SK-N-MC (cell line): Measurements from ENCODE around the gene CIAO3.
A peak's percentile ranks its signal among the peaks of the same experiment; 100 is the strongest.

Experiments
- EZH2 ChIP-seq: fragments of 200-600 bp; sonication (generic); IDR thresholded peaks from one replicate; pipeline ENCODE4 v1.6.1; 2017; ENCODE audit warnings: antibody characterized with exemption
- POLR2AphosphoS5 ChIP-seq: IDR thresholded peaks from 2 replicates; pipeline ENCODE4 v1.6.1; 2012; ENCODE audit warnings: mild to moderate bottlenecking, low read depth, low read length, borderline replicate concordance

GRCh38 chr16:740764-741505 is at the start of gene CIAO3:
- TF ChIP-seq POLR2AphosphoS5 (peak; percentile 77), EZH2 (no peak)
